Osteoblast (primary cell): ENCODE measurements around the gene SERTAD1. TPM values are rescaled to one million over a fixed set of nuclear protein-coding genes. Genes with fewer than 3 reads are reported as not detected.

ENCODE experiments used
- DNase-seq: peaks from one replicate; pipeline ENCODE4 v3.0.0; 2011; ENCODE audit warnings: low spot score, mixed read lengths; ENCODE audit not compliant: insufficient read length; ENCODE audit errors: missing footprints
- H2AFZ ChIP-seq: 2 replicates; pipeline ENCODE4 v1.6.0; 2011; ENCODE audit warnings: mild to moderate bottlenecking, low read length
- H3K27ac ChIP-seq: 2 replicates; pipeline ENCODE4 v1.5.1; 2011; ENCODE audit warnings: mild to moderate bottlenecking, low read depth, low read length, moderate library complexity
- H3K27me3 ChIP-seq: 2 replicates; pipeline ENCODE4 v1.6.0; 2012; ENCODE audit warnings: mild to moderate bottlenecking, control low read depth, inconsistent platforms, low read length, moderate library complexity; ENCODE audit not compliant: insufficient read depth
- H3K36me3 ChIP-seq: 2 replicates; pipeline ENCODE4 v1.5.1; 2011; ENCODE audit warnings: mild to moderate bottlenecking, low read length, control low read depth, moderate library complexity; ENCODE audit not compliant: insufficient read depth
- H3K4me1 ChIP-seq: 2 replicates; pipeline ENCODE4 v1.5.1; 2011; ENCODE audit warnings: mild to moderate bottlenecking, low read length, control low read depth, moderate library complexity; ENCODE audit not compliant: insufficient read depth
- H3K4me2 ChIP-seq: 2 replicates; pipeline ENCODE4 v1.6.0; 2011; ENCODE audit warnings: mild to moderate bottlenecking, low read length; ENCODE audit not compliant: insufficient read depth
- H3K4me3 ChIP-seq: fragments of 200-600 bp; sonication (generic); 3 replicates; pipeline ENCODE4 v1.5.1; 2012; ENCODE audit warnings: mild to moderate bottlenecking, low read length, inconsistent platforms; ENCODE audit not compliant: insufficient read depth
- H3K79me2 ChIP-seq: 2 replicates; pipeline ENCODE4 v1.6.0; 2012; ENCODE audit warnings: mild to moderate bottlenecking, low read length, control low read depth, inconsistent platforms; ENCODE audit not compliant: insufficient read depth
- H3K9me3 ChIP-seq: 2 replicates; pipeline ENCODE4 v1.5.1; 2011; ENCODE audit warnings: low read depth, low read length, control low read depth
- H4K20me1 ChIP-seq: 2 replicates; pipeline ENCODE4 v1.6.0; 2012; ENCODE audit warnings: mild to moderate bottlenecking, low read length, control low read depth; ENCODE audit not compliant: insufficient read depth
- CTCF ChIP-seq: IDR thresholded peaks from 2 replicates; pipeline ENCODE4 v1.5.1; 2011; ENCODE audit warnings: mild to moderate bottlenecking, low read depth, low read length, moderate library complexity; ENCODE audit errors: extremely low read depth
- total RNA-seq: library from RNA; depleted of rRNA; stranded (reverse); fragments of >200 nt; gene quantifications from 2 replicates; pipeline ENCODE4 v1.2.3, GENCODE V29; 2012

Gene SERTAD1
- total RNA-seq, 1 donor: 15.2 TPM

GRCh38 chr19:40453151-40453735 lies 27.5 kb upstream of the SERTAD1 start:
- no peaks in the 10 kb centered on the region for H3K4me1 ChIP-seq
- H3K27me3 ChIP-seq: no peaks in the 10 kb centered on the region
- no peaks in the 10 kb centered on the region for H3K36me3 ChIP-seq
- H2AFZ ChIP-seq: no peak overlapping the region
- no peak overlapping the region for H3K4me2 ChIP-seq
- no peak overlapping the region for H3K27ac ChIP-seq
- no peak overlapping the region for H3K4me3 ChIP-seq
- H3K9me3 ChIP-seq: no peaks in the 10 kb centered on the region
- peak; percentile 0 for DNase-seq
- no peak for TF ChIP-seq CTCF
- no peaks in the 10 kb centered on the region for H3K79me2 ChIP-seq
- H4K20me1 ChIP-seq: no peaks in the 10 kb centered on the region

- no peak overlapping the region for H2AFZ ChIP-seq
- H3K9me3 ChIP-seq: no peaks in the 10 kb centered on the region
- DNase-seq: no peak
Measured at GRCh38 chr19:40452016-40452415, 26.2 kb upstream of the SERTAD1 start.

GRCh38 chr19:40450664-40451063 lies 24.9 kb upstream of the SERTAD1 start:
- peaks cover 4% of the 10 kb centered on the region for H3K4me1 ChIP-seq
- H3K4me2 ChIP-seq: no peak overlapping the region
- H3K79me2 ChIP-seq: no peaks in the 10 kb centered on the region
- no peak overlapping the region for H3K4me3 ChIP-seq
- H3K36me3 ChIP-seq: no peaks in the 10 kb centered on the region
- no peak overlapping the region for H3K27ac ChIP-seq
- no peaks in the 10 kb centered on the region for H3K9me3 ChIP-seq
- H4K20me1 ChIP-seq: no peaks in the 10 kb centered on the region
- no peak for TF ChIP-seq CTCF
- peak; percentile 1 for DNase-seq
- H3K27me3 ChIP-seq: no peaks in the 10 kb centered on the region
- no peak overlapping the region for H2AFZ ChIP-seq

More at GRCh38 chr19:40452016-40452415, 26.2 kb upstream of the SERTAD1 start:
- Histone ChIP-seq H3K4me1 (no peaks in the 10 kb centered on the region), H3K79me2 (no peaks in the 10 kb centered on the region), H3K4me2 (no peak overlapping the region), H4K20me1 (no peaks in the 10 kb centered on the region), H3K4me3 (no peak overlapping the region), H3K36me3 (no peaks in the 10 kb centered on the region), H3K27ac (no peak overlapping the region), H3K27me3 (no peaks in the 10 kb centered on the region)
- TF ChIP-seq CTCF: no peak

- Histone ChIP-seq H3K27me3 (no peaks in the 10 kb centered on the region), H3K36me3 (no peaks in the 10 kb centered on the region)
- no peak for TF ChIP-seq CTCF
Measured at GRCh38 chr19:40449506-40449905, 23.7 kb upstream of the SERTAD1 start.

More at GRCh38 chr19:40449506-40449905, 23.7 kb upstream of the SERTAD1 start:
- Histone ChIP-seq H2AFZ (no peak overlapping the region), H3K4me1 (peaks cover 9% of the 10 kb centered on the region), H3K79me2 (no peaks in the 10 kb centered on the region), H4K20me1 (no peaks in the 10 kb centered on the region), H3K9me3 (no peaks in the 10 kb centered on the region), H3K4me3 (no peak overlapping the region), H3K4me2 (no peak overlapping the region), H3K27ac (no peak overlapping the region)
- DNase-seq: no peak
